ENCODE data around the gene KCNE4. TPM values are rescaled to one million over a fixed set of nuclear protein-coding genes. Genes with fewer than 3 reads are reported as not detected.
A peak's percentile ranks its signal among the peaks of the same experiment; 100 is the strongest.

Gene KCNE4
- total RNA-seq, 4 donors from 2014 or later = 8.2 to 12.2 (median 8.7) TPM

DNA sequence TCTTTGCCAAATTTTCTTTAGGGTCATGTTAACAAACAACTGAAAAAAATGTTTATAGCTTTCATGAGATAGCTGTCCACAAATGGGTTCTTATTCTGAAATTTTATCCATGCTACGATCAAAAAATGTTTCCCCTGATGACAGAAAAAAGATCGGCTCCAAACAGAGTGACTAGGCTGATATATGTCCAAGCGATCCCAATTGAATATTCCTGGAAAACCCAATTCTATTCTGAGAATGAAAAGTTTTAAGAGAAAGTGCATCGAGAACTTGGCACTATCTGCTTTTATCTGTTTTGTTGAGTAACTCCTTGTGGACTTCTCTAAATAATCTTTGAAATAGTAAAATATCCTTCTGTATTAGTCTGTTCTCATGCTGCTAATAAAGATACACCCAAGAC lies 19.1 kb downstream of the KCNE4 start:
- no peak for DNase-seq (ENCODE audit: low spot score in 2 of 2)
- no peaks in the 10 kb centered on the region for H3K9me3 ChIP-seq
- no peak overlapping the region for H3K4me3 ChIP-seq
- H3K36me3 ChIP-seq = no peaks in the 10 kb centered on the region
- 77% methylated on average over 4 of the region's 4 CpGs for WGBS, 2 donors
- H3K27ac ChIP-seq = no peak overlapping the region
- no peak for TF ChIP-seq EP300 (IDR thresholded peaks at IDR 0.05)
- TF ChIP-seq POLR2A (IDR thresholded peaks at IDR 0.05) = no peak
- TF ChIP-seq, protein P1, sequence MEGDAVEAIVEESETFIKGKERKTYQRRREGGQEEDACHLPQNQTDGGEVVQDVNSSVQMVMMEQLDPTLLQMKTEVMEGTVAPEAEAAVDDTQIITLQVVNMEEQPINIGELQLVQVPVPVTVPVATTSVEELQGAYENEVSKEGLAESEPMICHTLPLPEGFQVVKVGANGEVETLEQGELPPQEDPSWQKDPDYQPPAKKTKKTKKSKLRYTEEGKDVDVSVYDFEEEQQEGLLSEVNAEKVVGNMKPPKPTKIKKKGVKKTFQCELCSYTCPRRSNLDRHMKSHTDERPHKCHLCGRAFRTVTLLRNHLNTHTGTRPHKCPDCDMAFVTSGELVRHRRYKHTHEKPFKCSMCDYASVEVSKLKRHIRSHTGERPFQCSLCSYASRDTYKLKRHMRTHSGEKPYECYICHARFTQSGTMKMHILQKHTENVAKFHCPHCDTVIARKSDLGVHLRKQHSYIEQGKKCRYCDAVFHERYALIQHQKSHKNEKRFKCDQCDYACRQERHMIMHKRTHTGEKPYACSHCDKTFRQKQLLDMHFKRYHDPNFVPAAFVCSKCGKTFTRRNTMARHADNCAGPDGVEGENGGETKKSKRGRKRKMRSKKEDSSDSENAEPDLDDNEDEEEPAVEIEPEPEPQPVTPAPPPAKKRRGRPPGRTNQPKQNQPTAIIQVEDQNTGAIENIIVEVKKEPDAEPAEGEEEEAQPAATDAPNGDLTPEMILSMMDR (IDR thresholded peaks at IDR 0.05) = no peak
- peaks cover 0 to 17% (median 4%) of the 10 kb centered on the region in 4 donors for H3K4me1 ChIP-seq
- H3K27me3 ChIP-seq = no peaks in the 10 kb centered on the region

DNA sequence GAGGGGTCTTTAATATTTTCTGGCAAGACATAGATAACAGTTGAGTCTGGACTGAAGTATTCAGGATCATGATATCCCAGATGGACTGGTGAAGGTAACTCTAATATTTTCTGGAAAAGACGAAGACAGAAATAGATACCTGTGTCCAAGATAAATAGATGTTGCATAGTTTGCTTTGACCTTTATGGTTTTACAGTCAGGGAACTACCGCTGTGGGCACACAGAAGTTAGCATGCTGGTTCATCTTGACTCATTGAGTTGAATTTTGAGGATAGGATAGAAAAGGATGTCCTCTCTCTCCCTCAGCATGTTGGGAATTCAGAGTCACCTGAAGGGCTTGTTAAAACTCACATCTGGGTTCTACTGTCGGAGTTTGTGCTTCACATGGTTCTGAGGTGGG lies 20.8 kb downstream of the KCNE4 start:
- Histone ChIP-seq H3K36me3 (no peaks in the 10 kb centered on the region), H3K9me3 (no peaks in the 10 kb centered on the region), H3K27ac (peak overlapping the region in 1 of 4 donors; percentile 40), H3K27me3 (no peaks in the 10 kb centered on the region), H3K4me3 (no peak overlapping the region), H3K4me1 (peaks cover 0 to 9% (median 2%) of the 10 kb centered on the region in 4 donors)
- WGBS, 2 donors = 80 to 85% methylated on average over 3 of the region's 3 CpGs
- TF ChIP-seq, protein P1 (IDR thresholded peaks at IDR 0.05) = no peak
- TF ChIP-seq POLR2A (IDR thresholded peaks at IDR 0.05) = no peak
- no peak for TF ChIP-seq EP300 (IDR thresholded peaks at IDR 0.05)
- no peak for DNase-seq (ENCODE audit: low spot score in 2 of 2)

DNA sequence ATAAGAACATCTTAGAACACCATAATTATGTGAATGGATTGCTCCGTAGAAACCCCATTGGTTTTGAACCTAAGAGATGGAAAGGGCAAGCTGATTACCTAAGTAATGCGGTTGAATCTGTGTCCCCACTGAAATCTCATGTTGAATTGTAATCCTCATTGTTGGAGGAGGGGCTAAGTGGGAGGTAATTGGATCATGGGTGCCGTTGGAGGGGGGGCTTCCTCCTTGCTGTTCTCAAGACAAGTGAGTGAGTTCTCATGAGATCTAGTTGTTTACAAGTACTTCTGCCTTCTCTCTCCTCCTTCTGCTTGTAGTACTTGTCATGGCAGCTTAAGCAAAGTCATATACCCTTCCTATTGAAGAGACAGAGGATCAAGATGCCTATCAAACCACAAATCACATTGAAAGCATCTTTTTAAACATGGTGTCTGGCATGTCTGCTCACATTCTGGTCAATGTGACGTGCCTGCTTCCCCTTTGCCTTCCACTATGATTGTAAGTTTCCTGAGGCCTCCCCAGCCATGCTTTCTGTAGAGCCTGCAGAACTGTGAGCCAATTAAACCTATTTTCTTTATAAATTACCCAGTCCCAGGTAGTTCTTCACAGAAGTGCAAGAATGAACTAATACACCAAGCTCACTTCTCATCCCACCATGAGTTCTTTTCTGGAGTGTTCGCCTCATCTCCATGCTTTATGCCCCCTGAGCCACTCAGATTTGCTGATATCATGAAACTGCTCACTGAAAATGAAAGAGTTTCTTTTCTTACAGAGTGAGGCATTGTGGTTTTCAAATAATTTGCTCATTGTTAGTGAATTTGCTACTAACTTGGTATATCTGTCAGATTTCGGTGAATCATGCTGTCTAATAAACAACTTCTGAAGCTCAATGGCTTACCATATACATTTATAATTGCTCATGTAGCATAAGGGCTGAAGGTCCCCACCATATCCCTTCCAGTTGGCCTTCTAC lies 23.6 kb downstream of the KCNE4 start:
- DNase-seq (ENCODE audit: low spot score in 2 of 2) = no peak
- H3K4me1 ChIP-seq = peaks cover 0 to 4% (median 2%) of the 10 kb centered on the region in 4 donors
- WGBS, 2 donors = 59 to 72% methylated on average over 6 of the region's 6 CpGs
- peak overlapping the region in 2 of 4 donors; percentile 21 to 81 for H3K27ac ChIP-seq
- no peaks in the 10 kb centered on the region for H3K9me3 ChIP-seq
- no peaks in the 10 kb centered on the region for H3K36me3 ChIP-seq
- no peaks in the 10 kb centered on the region for H3K27me3 ChIP-seq
- no peak for TF ChIP-seq POLR2A (IDR thresholded peaks at IDR 0.05)
- TF ChIP-seq EP300 (IDR thresholded peaks at IDR 0.05) = no peak
- TF ChIP-seq, protein P1 (IDR thresholded peaks at IDR 0.05) = no peak
- H3K4me3 ChIP-seq = no peak overlapping the region

DNA sequence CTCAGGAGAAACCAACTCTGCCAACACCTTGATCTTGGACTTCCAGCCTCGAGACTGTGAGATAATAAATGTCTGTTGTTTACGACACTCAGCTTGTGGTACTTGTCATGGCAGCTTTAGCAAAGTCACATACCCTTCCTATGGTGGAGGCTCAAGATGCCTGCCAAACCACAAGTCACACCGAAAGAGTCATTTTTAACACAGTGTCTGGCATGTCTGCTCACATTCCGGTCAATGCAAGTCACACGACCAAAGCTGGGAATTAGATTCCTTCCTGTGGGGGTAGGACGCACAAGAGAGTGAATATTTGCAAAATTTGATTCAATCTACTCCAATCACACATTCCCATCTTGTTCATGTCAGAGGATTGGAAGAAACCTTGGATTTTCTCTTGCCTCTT lies 24.6 kb downstream of the KCNE4 start:
- 55 to 64% methylated on average over 6 of the region's 6 CpGs for WGBS, 2 donors

More for the DNA sequence above, 24.6 kb downstream of the KCNE4 start:
- H3K4me1 ChIP-seq = peaks cover 0 to 4% (median 2%) of the 10 kb centered on the region in 4 donors
- no peaks in the 10 kb centered on the region for H3K27me3 ChIP-seq
- H3K36me3 ChIP-seq = no peaks in the 10 kb centered on the region
- no peak overlapping the region for H3K4me3 ChIP-seq
- H3K27ac ChIP-seq = peak overlapping the region in 2 of 4 donors; percentile 21 to 81
- no peak for DNase-seq (ENCODE audit: low spot score in 2 of 2)
- H3K9me3 ChIP-seq = no peaks in the 10 kb centered on the region
- no peak for TF ChIP-seq EP300 (IDR thresholded peaks at IDR 0.05)
- no peak for TF ChIP-seq POLR2A (IDR thresholded peaks at IDR 0.05)
- TF ChIP-seq, protein P1 (IDR thresholded peaks at IDR 0.05) = no peak
